Gastrocnemius medialis (tissue), 4 donors: ENCODE measurements around the gene NEDD4L.

Experiments
- POLR2A ChIP-seq, 2 donors: fragments of 450-650 bp; IDR thresholded peaks; one replicate each; pipeline ENCODE4 v1.6.1; 2017; ENCODE audit warnings: antibody characterized with exemption in 2 of 2, mild to moderate bottlenecking in 2 of 2, moderate library complexity in 2 of 2
- TF ChIP-seq, protein P1 (sequence below), 5 experiments: fragments of 450-650 bp in 3 of 5; fragments of 200-600 bp in 2 of 5; sonication (generic) in 2 of 5; IDR thresholded peaks in 4 of 5; conservative IDR thresholded peaks in 1 of 5; 1 replicate in 4 of 5; 2 replicates in 1 of 5; pipeline ENCODE4 v1.5.1; 2016 to 2019; ENCODE audit warnings: antibody characterized with exemption in 5 of 5, mild to moderate bottlenecking in 3 of 5, moderate library complexity in 3 of 5

DNA sequence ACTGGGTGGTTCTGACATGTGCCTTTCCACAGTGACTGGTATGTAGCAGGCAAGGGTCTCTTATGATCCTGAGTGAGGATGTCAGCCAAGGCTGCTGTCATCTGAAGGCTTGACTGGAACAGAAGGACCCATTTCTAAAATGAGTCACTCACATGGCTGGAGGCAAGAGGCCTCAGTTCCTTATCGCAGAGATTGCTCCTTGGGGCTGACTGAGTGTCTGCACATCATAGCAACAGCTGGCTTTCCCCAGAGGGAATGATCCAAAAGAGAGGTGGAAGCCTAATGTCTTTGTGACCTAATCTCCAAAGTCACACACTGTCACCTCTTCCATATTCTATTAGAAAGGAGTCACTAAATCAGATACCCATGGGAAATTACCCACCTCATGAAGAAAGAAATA lies 114.0 kb downstream of the NEDD4L start:
- TF ChIP-seq, protein P1, sequence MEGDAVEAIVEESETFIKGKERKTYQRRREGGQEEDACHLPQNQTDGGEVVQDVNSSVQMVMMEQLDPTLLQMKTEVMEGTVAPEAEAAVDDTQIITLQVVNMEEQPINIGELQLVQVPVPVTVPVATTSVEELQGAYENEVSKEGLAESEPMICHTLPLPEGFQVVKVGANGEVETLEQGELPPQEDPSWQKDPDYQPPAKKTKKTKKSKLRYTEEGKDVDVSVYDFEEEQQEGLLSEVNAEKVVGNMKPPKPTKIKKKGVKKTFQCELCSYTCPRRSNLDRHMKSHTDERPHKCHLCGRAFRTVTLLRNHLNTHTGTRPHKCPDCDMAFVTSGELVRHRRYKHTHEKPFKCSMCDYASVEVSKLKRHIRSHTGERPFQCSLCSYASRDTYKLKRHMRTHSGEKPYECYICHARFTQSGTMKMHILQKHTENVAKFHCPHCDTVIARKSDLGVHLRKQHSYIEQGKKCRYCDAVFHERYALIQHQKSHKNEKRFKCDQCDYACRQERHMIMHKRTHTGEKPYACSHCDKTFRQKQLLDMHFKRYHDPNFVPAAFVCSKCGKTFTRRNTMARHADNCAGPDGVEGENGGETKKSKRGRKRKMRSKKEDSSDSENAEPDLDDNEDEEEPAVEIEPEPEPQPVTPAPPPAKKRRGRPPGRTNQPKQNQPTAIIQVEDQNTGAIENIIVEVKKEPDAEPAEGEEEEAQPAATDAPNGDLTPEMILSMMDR (IDR thresholded peaks at IDR 0.05 in 4 of 5, conservative IDR thresholded peaks at IDR 0.05 in 1 of 5) = no peak
- no peak for TF ChIP-seq POLR2A (IDR thresholded peaks at IDR 0.05)
